Measurements from ENCODE around the gene IBA57.

IBA57 gene

GRCh38 chr1:228165372-228166169 lies at the start of gene IBA57:
Gene IBA57, plus strand, starts transcription at chr1:228165804. Its CDS starts 13 bp downstream, at chr1:228165817.
- peak; percentile 100 for DNase-seq

GRCh38 chr1:228117335-228117734 lies 48.3 kb upstream of the IBA57 start:
- no peak for DNase-seq

- no peak for DNase-seq
These were observed 47.6 kb upstream of the IBA57 start for GRCh38 chr1:228118040-228118439.

GRCh38 chr1:228120351-228120750 lies 45.3 kb upstream of the IBA57 start:
- DNase-seq: no peak

GRCh38 chr1:228120857-228121489 lies 44.6 kb upstream of the IBA57 start:
- no peak for DNase-seq

- DNase-seq: no peak
These were observed 42.6 kb upstream of the IBA57 start for GRCh38 chr1:228122921-228123441.

- no peak for DNase-seq
These were observed 42.1 kb upstream of the IBA57 start for GRCh38 chr1:228123505-228123904.

- no peak for DNase-seq
These were observed 40.4 kb upstream of the IBA57 start for GRCh38 chr1:228125185-228125584.

- no peak for DNase-seq
These were observed 33.8 kb upstream of the IBA57 start for GRCh38 chr1:228131766-228132165.

- DNase-seq: no peak
These were observed 31.0 kb upstream of the IBA57 start for GRCh38 chr1:228134591-228134990.

- DNase-seq: no peak
These were observed 28.7 kb upstream of the IBA57 start for GRCh38 chr1:228136901-228137300.

- DNase-seq: no peak
These were observed 26.1 kb upstream of the IBA57 start for GRCh38 chr1:228139406-228139930.

GRCh38 chr1:228139931-228140723 lies 25.5 kb upstream of the IBA57 start, which contains the start of gene GUK1:
Gene GUK1, plus strand, starts transcription at chr1:228140279. Its CDS starts 24 bp downstream, at chr1:228140303.
- peak; percentile 99 for DNase-seq

GRCh38 chr1:228140724-228141225 lies 24.8 kb upstream of the IBA57 start:
- DNase-seq: no peak

GRCh38 chr1:228141226-228142044 lies 24.2 kb upstream of the IBA57 start:
- no peak for DNase-seq

- DNase-seq: peak; percentile 52
These were observed 23.4 kb upstream of the IBA57 start for GRCh38 chr1:228142155-228142691.

- no peak for DNase-seq
These were observed 22.9 kb upstream of the IBA57 start for GRCh38 chr1:228142701-228143136.

GRCh38 chr1:228143480-228144192 lies 22.0 kb upstream of the IBA57 start:
- no peak for DNase-seq

- no peak for DNase-seq
These were observed 21.2 kb upstream of the IBA57 start for GRCh38 chr1:228144193-228144992.

- no peak for DNase-seq
These were observed 20.6 kb upstream of the IBA57 start for GRCh38 chr1:228144993-228145343.
